ENCODE data around the gene TMEM181.

The TMEM181 gene

DNA sequence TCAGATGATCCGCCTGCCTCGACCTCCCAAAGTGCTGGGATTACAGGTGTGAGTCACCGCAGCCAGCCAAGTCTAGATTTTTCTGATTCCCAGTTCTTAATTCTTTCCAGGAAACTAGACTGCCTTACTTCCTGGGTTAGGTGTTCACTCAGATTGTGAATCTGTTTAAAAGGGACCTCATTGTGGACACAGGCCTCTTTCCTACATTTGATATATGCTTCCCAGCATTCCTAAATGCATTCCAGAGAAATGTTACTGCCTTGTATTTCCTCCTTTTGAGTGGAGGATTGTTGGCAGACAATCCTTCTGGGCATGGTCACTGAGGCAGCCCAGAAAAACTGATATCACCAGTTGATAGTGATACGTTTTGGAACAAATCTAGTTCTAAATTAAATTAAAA is 15.7 kb downstream of the TMEM181 start:
- no peak overlapping the region for H3K27ac Mint-ChIP-seq

DNA sequence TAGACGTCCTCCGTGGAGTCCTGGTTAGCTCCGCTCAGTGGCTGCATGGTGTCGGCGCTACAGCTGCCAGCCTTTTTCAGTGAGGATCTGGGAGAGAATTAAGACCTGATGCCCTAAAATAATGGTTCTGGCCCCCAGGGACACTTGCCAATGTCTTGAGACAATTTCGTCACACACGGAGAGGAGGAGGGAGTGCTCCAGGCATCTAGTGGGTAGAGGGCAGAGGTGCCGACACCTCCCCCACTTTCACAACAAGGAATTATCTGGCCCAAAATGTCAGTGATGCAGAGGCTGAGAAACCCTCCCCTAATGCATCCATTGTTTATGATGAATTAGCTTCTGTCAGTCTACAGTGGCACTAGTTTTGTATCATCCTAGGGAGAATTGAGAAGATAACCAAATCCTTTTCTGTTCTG is 24.4 kb downstream of the TMEM181 start:
- Mint-ChIP-seq H3K27me3 (no peaks in the 10 kb centered on the region), H3K27ac (no peak overlapping the region), H3K9me3 (no peaks in the 10 kb centered on the region), H3K4me1 (ENCODE audit: low read depth) (no peaks in the 10 kb centered on the region), H3K36me3 (ENCODE audit: low read depth) (peaks cover 79% of the 10 kb centered on the region), H3K4me3 (no peak overlapping the region)
- intact Hi-C loops (cut with micrococcal nuclease) = no loop called here

More for the DNA sequence above, 15.7 kb downstream of the TMEM181 start:
- no peak overlapping the region for H3K4me3 Mint-ChIP-seq
- peaks cover 46% of the 10 kb centered on the region for H3K4me1 Mint-ChIP-seq (ENCODE audit: low read depth)
- intact Hi-C loops (cut with micrococcal nuclease) = no loop called here
- no peaks in the 10 kb centered on the region for H3K27me3 Mint-ChIP-seq
- H3K9me3 Mint-ChIP-seq = no peaks in the 10 kb centered on the region
- H3K36me3 Mint-ChIP-seq (ENCODE audit: low read depth) = peaks cover 56% of the 10 kb centered on the region

DNA sequence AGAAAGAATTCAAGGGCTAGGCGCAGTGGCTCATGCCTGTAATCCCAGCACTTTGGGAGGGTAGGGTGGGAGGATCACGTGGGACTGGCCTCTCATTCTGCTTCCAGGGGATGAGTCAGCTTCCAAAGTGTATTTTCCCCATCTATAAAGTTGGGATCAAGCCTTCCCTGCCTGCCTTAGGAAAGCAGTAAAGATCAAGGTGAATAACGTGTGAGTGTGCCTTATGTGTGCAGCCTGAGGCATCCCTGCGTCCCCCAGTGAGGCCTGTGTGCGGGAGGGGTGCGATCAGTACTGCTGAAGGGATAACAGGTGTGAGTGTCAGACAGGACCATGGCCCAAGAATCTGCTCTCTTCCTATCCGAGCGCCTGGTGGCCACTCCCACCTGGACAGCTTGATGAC is 26.8 kb downstream of the TMEM181 start:
- intact Hi-C loops (cut with micrococcal nuclease) = no loop called here
- Mint-ChIP-seq H3K9me3 (no peaks in the 10 kb centered on the region), H3K36me3 (ENCODE audit: low read depth) (peaks cover 98% of the 10 kb centered on the region), H3K4me1 (ENCODE audit: low read depth) (no peaks in the 10 kb centered on the region), H3K27ac (no peak overlapping the region), H3K4me3 (no peak overlapping the region), H3K27me3 (no peaks in the 10 kb centered on the region)

DNA sequence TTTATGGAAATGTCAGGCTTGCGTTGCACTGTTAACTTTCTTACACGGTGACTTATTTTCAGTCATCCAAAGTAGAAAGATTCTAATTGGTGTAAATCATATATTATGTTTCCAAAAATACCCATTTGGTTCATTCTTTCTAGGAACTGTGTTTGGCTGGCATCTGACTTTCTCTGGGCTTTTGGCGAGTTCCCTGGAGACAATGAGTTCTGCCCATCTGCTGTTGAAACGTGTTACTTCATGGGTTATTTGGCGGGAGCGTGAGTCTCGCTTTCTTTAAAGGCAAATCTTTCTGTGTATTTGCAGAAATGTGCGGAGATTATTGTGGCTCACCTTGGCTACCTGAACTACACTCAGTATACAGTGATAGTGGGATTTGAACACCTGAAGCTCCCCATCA is 29.5 kb downstream of the TMEM181 start:
- no peak overlapping the region for H3K27ac Mint-ChIP-seq

DNA sequence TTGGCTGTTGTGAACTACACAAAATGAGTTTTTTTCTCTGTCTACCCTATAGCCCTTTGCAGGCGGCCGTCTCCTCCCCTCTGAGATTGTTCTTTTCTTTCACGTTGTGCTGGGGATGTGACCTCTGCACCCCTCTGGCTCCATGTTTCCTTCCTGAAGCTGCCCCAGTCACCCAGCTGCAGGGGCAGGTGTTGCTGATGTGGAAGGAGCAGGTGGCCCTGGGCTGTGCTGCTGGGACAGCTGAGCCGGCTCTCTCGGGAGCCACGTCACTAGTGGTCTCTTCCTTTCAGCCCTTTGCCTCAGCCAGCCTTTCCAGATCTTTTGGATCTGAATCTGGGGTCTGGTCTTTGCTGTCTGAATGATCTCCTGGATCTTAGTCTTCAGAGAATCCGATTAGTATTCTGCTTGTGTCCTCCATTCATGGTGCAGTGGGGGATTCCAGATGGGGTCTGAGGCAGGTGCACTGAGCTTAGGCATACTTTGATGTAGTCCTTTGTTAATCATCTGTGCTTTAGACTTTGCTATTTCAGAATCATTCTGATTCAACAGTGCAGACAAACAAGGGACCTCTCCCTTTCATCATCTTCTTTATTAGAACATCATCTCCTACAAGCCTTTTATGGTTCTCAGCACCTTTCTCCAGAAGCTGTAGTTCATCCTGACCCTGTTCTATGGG is 31.4 kb downstream of the TMEM181 start:
- H3K27ac Mint-ChIP-seq = no peak overlapping the region
- no peaks in the 10 kb centered on the region for H3K27me3 Mint-ChIP-seq
- peaks cover under 1% of the 10 kb centered on the region for H3K4me1 Mint-ChIP-seq (ENCODE audit: low read depth)
- intact Hi-C loops (cut with micrococcal nuclease) = no loop called here
- H3K36me3 Mint-ChIP-seq (ENCODE audit: low read depth) = peaks cover 96% of the 10 kb centered on the region
- no peaks in the 10 kb centered on the region for H3K9me3 Mint-ChIP-seq
- no peak overlapping the region for H3K4me3 Mint-ChIP-seq

More for the DNA sequence above, 29.5 kb downstream of the TMEM181 start:
- Mint-ChIP-seq H3K9me3 (no peaks in the 10 kb centered on the region), H3K4me3 (no peak overlapping the region), H3K27me3 (no peaks in the 10 kb centered on the region), H3K36me3 (ENCODE audit: low read depth) (peaks cover 93% of the 10 kb centered on the region), H3K4me1 (ENCODE audit: low read depth) (no peaks in the 10 kb centered on the region)
- intact Hi-C loops (cut with micrococcal nuclease) = no loop called here

DNA sequence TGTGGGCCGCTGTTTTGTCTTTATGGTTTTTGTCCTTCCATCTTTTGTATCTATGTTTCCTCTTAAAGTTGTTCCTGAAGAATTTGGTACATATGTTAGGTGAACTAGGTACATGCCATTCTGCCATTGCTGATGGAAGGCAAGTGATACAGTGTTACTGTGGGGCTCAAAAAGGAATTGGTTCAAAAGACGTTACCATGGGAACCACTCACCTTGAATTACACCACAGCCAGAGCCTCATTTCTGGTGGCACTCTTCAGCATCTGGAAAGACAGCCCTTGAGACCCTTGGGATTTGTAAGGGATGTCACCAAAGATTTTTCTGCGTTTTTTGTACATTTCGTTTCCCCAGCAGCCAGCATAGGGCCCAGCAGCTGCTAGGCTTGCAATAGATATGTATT is 31.9 kb downstream of the TMEM181 start:
- Mint-ChIP-seq H3K9me3 (no peaks in the 10 kb centered on the region), H3K27me3 (no peaks in the 10 kb centered on the region), H3K27ac (no peak overlapping the region), H3K36me3 (ENCODE audit: low read depth) (peaks cover 96% of the 10 kb centered on the region), H3K4me1 (ENCODE audit: low read depth) (peaks cover 6% of the 10 kb centered on the region), H3K4me3 (no peak overlapping the region)
- intact Hi-C loops (cut with micrococcal nuclease) = no loop called here

DNA sequence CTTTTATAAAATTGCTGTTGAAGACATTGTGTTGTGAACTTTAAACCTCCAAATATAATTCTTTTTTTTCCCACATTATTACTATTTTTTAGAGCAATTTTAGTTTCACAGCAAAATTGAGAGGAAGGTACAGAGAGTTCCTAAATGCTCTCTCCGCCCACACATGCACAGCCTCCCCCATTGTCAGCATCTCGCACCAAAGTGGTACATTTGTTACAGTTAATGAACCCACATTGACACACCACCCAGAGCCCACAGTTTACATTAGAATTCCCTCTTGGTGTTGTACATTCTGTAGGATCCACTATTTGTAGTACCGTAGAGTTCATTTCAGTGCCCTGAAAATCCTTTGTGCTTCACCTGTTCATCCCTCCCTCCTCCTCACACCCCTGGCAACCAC is 33.8 kb downstream of the TMEM181 start:
- Mint-ChIP-seq H3K36me3 (ENCODE audit: low read depth) (peaks cover 96% of the 10 kb centered on the region), H3K4me1 (ENCODE audit: low read depth) (peaks cover 8% of the 10 kb centered on the region), H3K27me3 (no peaks in the 10 kb centered on the region), H3K27ac (no peak overlapping the region), H3K4me3 (no peak overlapping the region), H3K9me3 (no peaks in the 10 kb centered on the region)
- intact Hi-C loops (cut with micrococcal nuclease) = no loop called here

DNA sequence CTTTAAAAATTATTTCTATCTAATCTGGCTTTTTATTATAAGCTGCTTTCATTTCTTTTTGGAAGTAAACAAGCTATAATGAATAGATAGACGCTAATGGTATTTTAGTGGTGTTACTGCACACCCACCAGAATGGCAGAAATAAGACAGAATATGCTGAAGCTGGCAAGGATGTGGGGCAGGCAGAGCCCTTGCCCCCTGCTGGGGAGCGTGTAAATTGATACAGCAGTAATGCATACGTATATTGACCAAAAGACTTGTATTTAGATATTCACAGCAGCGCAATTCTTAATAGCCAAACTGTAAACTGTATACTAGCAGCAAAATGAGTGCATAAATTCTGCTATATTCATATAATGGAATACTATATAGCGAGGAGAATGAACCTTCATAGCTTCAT is 35.3 kb downstream of the TMEM181 start:
- Mint-ChIP-seq H3K27ac (no peak overlapping the region), H3K4me3 (no peak overlapping the region), H3K36me3 (ENCODE audit: low read depth) (peaks cover 96% of the 10 kb centered on the region), H3K9me3 (no peaks in the 10 kb centered on the region), H3K4me1 (ENCODE audit: low read depth) (peaks cover 8% of the 10 kb centered on the region), H3K27me3 (no peaks in the 10 kb centered on the region)
- intact Hi-C loops (cut with micrococcal nuclease) = no loop called here

DNA sequence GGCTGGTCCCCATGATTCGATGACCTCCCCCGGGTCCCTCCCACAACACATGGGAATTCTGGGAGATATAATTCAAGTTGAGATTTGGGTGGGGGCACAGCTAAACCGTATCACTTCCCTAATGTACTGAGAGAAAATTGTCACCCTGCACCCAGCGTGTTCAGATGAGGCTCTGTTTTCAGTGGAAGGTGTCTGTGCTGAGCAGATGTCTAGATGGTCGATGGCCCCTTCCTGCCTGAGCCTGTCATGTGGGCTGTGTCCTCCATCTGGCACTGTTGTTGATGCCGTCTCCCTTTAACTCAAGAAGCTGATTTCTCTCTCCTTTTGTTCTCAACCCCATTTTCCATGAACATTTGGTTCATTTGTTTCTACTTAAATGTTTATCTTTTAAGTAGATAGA is 37.0 kb downstream of the TMEM181 start:
- H3K27ac Mint-ChIP-seq = no peak overlapping the region
- no peaks in the 10 kb centered on the region for H3K9me3 Mint-ChIP-seq
- peaks cover 91% of the 10 kb centered on the region for H3K36me3 Mint-ChIP-seq (ENCODE audit: low read depth)
- H3K4me1 Mint-ChIP-seq (ENCODE audit: low read depth) = peaks cover 8% of the 10 kb centered on the region
- H3K27me3 Mint-ChIP-seq = no peaks in the 10 kb centered on the region
- no peak overlapping the region for H3K4me3 Mint-ChIP-seq
- intact Hi-C loops (cut with micrococcal nuclease) = no loop called here

DNA sequence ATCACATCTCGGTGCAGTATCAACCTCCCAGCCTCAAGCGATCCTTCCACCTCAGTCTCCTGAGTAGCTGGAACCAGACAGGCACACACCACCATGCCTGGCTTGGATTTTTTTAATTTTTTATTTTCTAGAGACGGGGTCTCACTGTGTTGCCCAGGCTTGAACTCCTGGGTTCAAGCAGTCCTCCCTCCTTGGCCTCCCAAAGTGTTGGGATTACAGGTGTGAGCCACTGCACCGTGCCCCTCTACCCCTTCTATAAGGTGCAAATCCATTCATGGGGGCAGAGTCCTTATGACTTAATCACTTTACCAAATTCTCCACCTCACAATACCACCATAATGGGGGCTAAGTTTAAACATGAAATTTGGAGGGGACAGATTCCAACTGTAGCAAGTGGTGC is 37.7 kb downstream of the TMEM181 start:
- no peaks in the 10 kb centered on the region for H3K9me3 Mint-ChIP-seq
- H3K4me1 Mint-ChIP-seq (ENCODE audit: low read depth) = peaks cover 8% of the 10 kb centered on the region
- H3K27me3 Mint-ChIP-seq = no peaks in the 10 kb centered on the region
- intact Hi-C loops (cut with micrococcal nuclease) = no loop called here
- no peak overlapping the region for H3K27ac Mint-ChIP-seq
- H3K36me3 Mint-ChIP-seq (ENCODE audit: low read depth) = peaks cover 92% of the 10 kb centered on the region
- no peak overlapping the region for H3K4me3 Mint-ChIP-seq

DNA sequence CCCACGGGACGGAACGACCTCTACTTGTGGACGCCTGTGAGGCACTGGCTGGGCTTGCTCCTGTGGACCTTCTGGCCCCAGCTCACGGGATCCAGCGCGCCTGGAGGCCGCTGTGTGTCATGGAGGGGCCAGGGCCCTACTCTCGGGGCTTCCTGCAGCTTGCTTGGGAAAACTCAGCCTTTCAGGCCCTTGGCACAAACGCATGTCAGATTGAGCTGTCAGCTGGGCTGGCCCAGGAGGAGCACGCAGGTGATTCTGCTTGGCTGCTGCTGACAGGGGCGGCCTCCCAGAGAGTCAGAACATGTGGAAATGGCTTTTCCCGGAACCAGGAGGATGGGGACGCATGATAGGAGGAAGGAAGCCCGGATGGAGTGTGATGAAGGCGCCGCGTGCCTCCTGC is 39.7 kb downstream of the TMEM181 start:
- Mint-ChIP-seq H3K27ac (no peak overlapping the region), H3K4me1 (ENCODE audit: low read depth) (peaks cover 8% of the 10 kb centered on the region), H3K36me3 (ENCODE audit: low read depth) (peaks cover 94% of the 10 kb centered on the region)

DNA sequence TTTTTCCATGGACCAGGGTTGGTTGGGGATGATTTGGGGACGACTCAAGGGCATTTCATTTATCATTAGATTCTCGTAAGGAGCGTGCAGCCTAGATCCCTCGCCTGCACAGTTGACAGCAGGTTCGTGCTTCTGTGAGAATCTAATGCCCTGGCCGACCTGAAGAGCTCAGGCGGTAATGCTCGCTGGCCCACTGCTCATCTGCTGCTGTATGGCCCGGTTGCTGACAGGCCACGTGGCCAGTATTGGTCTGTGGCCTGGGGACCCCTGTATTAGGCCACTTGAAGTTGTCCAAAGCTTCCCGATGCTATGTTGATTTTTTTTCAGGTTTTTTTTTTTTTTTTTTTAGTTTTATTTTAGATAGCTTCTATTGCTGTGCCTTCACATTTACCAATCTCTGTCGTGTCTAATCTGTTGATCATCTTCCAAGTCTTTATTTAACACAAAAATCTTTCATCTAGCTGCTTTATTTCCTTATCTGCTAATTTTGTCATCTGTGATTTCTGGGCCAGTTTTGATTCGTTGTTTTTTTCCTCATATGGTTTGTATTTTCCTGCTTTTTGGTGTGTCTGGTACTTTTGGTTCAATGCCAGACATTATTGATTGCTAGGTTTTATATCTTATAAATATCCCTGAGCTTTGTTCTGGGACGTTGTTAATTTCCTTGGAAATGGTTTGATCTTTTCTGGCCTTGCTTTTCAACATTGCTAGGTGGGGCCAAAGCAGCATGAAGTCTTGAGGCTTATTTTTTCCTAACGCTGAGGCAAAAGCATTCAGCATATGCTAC is 43.6 kb downstream of the TMEM181 start:
- no peak overlapping the region for H3K4me3 Mint-ChIP-seq
- intact Hi-C loops (cut with micrococcal nuclease) = no loop called here
- H3K27me3 Mint-ChIP-seq = no peaks in the 10 kb centered on the region
- no peaks in the 10 kb centered on the region for H3K9me3 Mint-ChIP-seq
- peaks cover 94% of the 10 kb centered on the region for H3K36me3 Mint-ChIP-seq (ENCODE audit: low read depth)
- H3K27ac Mint-ChIP-seq = no peak overlapping the region
- H3K4me1 Mint-ChIP-seq (ENCODE audit: low read depth) = no peaks in the 10 kb centered on the region

More for the DNA sequence above, 39.7 kb downstream of the TMEM181 start:
- intact Hi-C loops (cut with micrococcal nuclease) = no loop called here
- no peak overlapping the region for H3K4me3 Mint-ChIP-seq
- H3K27me3 Mint-ChIP-seq = no peaks in the 10 kb centered on the region
- no peaks in the 10 kb centered on the region for H3K9me3 Mint-ChIP-seq

DNA sequence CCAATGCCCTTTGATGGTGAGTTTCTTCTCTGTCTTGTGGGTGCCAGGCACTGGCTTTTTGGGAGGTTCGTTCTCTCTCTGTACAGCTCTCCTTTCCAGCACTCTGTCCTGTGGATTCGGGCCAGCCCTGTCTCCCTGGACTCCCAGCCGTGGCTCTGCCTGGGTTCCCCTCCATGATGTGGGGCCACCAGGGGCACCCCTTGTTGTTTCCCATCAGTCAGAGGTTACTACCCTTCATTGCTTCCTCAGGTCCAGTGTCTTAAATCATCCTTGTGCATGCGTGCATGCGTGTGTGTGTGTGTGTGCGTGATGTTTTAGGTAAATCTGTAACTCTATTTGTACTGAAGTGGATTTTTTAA is 44.1 kb downstream of the TMEM181 start:
- H3K36me3 Mint-ChIP-seq (ENCODE audit: low read depth) = peaks cover 94% of the 10 kb centered on the region

DNA sequence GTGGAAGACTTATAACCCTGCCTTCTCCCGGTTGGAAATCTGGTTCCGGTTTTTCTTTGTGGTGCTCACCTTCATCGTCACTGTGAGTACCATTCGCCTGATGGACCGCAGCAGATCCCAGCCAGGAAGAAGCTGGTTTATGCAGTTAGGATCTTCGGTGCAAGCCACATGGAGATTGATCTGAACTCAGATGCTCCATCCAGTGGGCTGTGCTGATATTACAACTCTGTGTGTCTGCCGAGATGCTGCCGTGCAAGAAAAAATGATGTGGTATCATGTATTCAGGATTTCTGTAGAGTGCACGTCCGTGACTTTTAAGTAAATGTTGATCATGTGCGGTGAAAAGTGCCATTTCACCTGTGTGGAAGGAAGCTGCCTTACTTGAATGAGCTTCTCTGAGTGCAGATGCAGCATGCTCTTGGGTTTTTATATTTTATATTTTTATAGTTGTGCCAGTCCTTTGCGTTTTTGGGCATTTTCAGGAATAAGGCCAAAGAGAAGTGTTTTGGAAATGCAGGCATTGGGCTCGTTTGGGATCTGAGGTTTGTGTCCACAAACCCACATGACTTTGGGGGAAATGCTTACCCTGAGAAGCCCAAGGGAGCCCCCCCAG is 45.5 kb downstream of the TMEM181 start:
- no peaks in the 10 kb centered on the region for H3K27me3 Mint-ChIP-seq
- no peaks in the 10 kb centered on the region for H3K9me3 Mint-ChIP-seq
- peaks cover 94% of the 10 kb centered on the region for H3K36me3 Mint-ChIP-seq (ENCODE audit: low read depth)
- no peak overlapping the region for H3K4me3 Mint-ChIP-seq
- no peaks in the 10 kb centered on the region for H3K4me1 Mint-ChIP-seq (ENCODE audit: low read depth)
- intact Hi-C loops (cut with micrococcal nuclease) = loop anchor here (1.0 kb wide), 1 partner anchor 391 kb away; no protein-coding TSS in a partner anchor
- no peak overlapping the region for H3K27ac Mint-ChIP-seq

More for the DNA sequence above, 44.1 kb downstream of the TMEM181 start:
- H3K4me1 Mint-ChIP-seq (ENCODE audit: low read depth) = no peaks in the 10 kb centered on the region
- no peak overlapping the region for H3K4me3 Mint-ChIP-seq
- no peaks in the 10 kb centered on the region for H3K27me3 Mint-ChIP-seq
- H3K27ac Mint-ChIP-seq = no peak overlapping the region
- H3K9me3 Mint-ChIP-seq = no peaks in the 10 kb centered on the region
- intact Hi-C loops (cut with micrococcal nuclease) = no loop called here

All from dendritic cell treated with granulocyte-macrophage colony-stimulating factor and Interleukin-4, amounts not matched to agents 40 ng/mL and 50 ng/mL, for 4 days (primary cell).